MM.1S (cell line): ENCODE measurements around the gene PALD1.
A peak's percentile ranks its signal among the peaks of the same experiment; 100 is the strongest.

ENCODE experiments used
- DNase-seq: peaks from one replicate; pipeline ENCODE4 v3.0.0-alpha.2; 2015
- H2AFZ ChIP-seq: fragments of 300-600 bp; sonication (generic); 2 replicates; pipeline ENCODE4 v1.6.0; 2016; ENCODE audit warnings: antibody characterized with exemption, low read length
- H3F3A ChIP-seq: fragments of 300-600 bp; sonication (generic); 2 replicates; pipeline ENCODE4 v1.6.1; 2016; ENCODE audit warnings: mild to moderate bottlenecking, antibody characterized with exemption, low read length, moderate library complexity, mixed read lengths; ENCODE audit not compliant: insufficient read depth
- H3K27ac ChIP-seq: fragments of 300-600 bp; sonication (generic); 2 replicates; pipeline ENCODE4 v1.5.1; 2016; ENCODE audit warnings: mild to moderate bottlenecking, low read length
- H3K27me3 ChIP-seq: fragments of 300-600 bp; sonication (generic); replicated peaks from 2 replicates; pipeline ENCODE4 v1.6.0; 2016; ENCODE audit warnings: low read length; ENCODE audit not compliant: insufficient read depth
- H3K36me3 ChIP-seq: fragments of 300-600 bp; sonication (generic); replicated peaks from 2 replicates; pipeline ENCODE4 v1.6.1; 2016; ENCODE audit warnings: mild to moderate bottlenecking, low read length, mixed read lengths; ENCODE audit not compliant: insufficient read depth
- H3K4me1 ChIP-seq: fragments of 300-600 bp; sonication (generic); 2 replicates; pipeline ENCODE4 v1.6.1; 2016; ENCODE audit warnings: low read length, mixed read lengths
- H3K4me2 ChIP-seq: fragments of 300-600 bp; sonication (generic); 2 replicates; pipeline ENCODE4 v1.6.0; 2016; ENCODE audit warnings: low read depth, low read length
- H3K4me3 ChIP-seq: fragments of 300-600 bp; sonication (generic); 2 replicates; pipeline ENCODE4 v1.5.1; 2016; ENCODE audit warnings: low read length, mixed read lengths
- H3K79me2 ChIP-seq: fragments of 300-600 bp; sonication (generic); 2 replicates; pipeline ENCODE4 v1.6.1; 2016; ENCODE audit warnings: mixed run types, low read length, mixed read lengths
- H3K9ac ChIP-seq: fragments of 300-600 bp; sonication (generic); 2 replicates; pipeline ENCODE4 v1.6.1; 2016; ENCODE audit warnings: low read length, mixed read lengths
- H3K9me2 ChIP-seq: fragments of 300-600 bp; sonication (generic); replicated peaks from 2 replicates; pipeline ENCODE4 v1.6.1; 2016; ENCODE audit warnings: mild to moderate bottlenecking, low read length, mixed read lengths; ENCODE audit not compliant: insufficient read depth
- H3K9me3 ChIP-seq: fragments of 300-600 bp; sonication (generic); replicated peaks from 2 replicates; pipeline ENCODE4 v1.6.1; 2016; ENCODE audit warnings: mild to moderate bottlenecking, low read length, mixed read lengths; ENCODE audit not compliant: insufficient read depth
- H4K20me1 ChIP-seq: fragments of 300-600 bp; sonication (generic); 2 replicates; pipeline ENCODE4 v1.6.1; 2016; ENCODE audit warnings: mild to moderate bottlenecking, low read length, moderate library complexity, mixed read lengths; ENCODE audit not compliant: insufficient read depth
- EZH2 ChIP-seq: fragments of 300-600 bp; sonication (generic); optimal IDR thresholded peaks from 2 replicates; pipeline ENCODE3; 2017; ENCODE audit warnings: low read depth, mild to moderate bottlenecking, antibody characterized with exemption, low read length, mixed read lengths
- EZH2phosphoT487 ChIP-seq: fragments of 300-600 bp; sonication (generic); IDR thresholded peaks from 2 replicates; pipeline ENCODE4 v1.6.1; 2018; ENCODE audit warnings: antibody characterized with exemption, low read length
- TF ChIP-seq, protein P1 (sequence below): fragments of 300-600 bp; sonication (generic); IDR thresholded peaks from 2 replicates; pipeline ENCODE4 v1.5.1; 2016; ENCODE audit warnings: antibody characterized with exemption, low read length, mixed read lengths

The PALD1 gene

DNA sequence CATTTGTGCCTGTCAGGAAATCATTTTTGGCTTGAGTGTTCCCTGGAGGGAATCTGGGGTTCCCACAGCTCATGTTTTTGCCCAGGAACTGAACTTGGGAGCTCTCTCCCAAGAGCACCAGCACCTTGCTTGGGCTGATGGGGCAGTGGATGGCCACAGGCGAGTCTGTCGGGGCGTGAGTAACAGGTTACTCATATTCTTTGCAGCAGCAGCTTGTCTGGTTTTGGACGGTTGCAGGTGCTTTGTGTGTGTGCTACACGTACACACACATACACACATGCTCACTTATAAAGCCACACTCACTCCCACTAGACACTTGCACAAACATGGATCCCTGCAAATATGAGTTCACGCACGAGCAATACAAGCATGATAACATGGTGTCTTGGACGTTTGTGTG, 2.9 kb upstream of the PALD1 start:
- no peak overlapping the region for H3K4me2 ChIP-seq

DNA sequence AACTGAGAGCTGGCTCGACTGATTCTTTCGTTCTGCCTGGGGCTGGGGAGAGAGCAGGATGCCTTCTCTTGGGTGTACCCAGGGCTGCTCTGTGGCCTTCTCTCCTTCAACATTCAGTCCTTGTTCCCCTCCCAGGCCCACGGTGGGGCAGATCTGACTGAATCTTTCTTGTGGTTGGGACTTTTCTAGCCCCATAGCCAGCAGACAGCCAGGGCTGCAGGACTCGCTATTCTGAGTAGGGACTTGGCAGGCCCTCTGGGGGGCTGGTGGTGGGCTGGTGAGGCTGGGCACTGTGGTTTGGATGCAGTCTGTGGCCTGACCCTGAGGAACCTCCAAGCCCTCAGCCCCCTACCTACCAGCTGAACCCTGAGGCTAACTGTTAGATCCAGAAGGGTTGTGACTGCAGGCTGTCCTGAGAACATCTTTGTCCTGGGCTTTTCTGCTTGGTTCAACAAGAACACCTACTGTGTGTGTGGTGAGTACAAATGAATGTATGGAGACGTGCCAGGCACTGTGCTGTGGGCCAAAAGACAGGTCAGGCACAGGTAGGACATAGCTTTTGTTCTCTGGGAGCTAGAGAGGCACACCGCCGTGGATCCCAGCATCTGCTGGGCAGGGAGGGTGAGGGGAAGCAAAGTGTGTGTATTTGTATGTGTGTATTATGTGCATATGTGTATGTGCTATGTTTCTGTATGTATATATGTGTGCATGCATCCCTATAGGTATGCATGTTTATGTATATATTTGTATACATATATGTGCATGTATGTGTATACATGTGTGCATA, 2.1 kb upstream of the PALD1 start:
- no peaks in the 10 kb centered on the region for H3K36me3 ChIP-seq
- H3K4me2 ChIP-seq: no peak overlapping the region
- H3F3A ChIP-seq: peaks cover 42% of the 10 kb centered on the region
- no peak overlapping the region for H3K4me3 ChIP-seq
- peaks cover 27% of the 10 kb centered on the region for H3K79me2 ChIP-seq
- DNase-seq: no peak
- H3K27me3 ChIP-seq: no peaks in the 10 kb centered on the region
- H4K20me1 ChIP-seq: no peaks in the 10 kb centered on the region
- no peak overlapping the region for H3K27ac ChIP-seq
- TF ChIP-seq, protein P1, sequence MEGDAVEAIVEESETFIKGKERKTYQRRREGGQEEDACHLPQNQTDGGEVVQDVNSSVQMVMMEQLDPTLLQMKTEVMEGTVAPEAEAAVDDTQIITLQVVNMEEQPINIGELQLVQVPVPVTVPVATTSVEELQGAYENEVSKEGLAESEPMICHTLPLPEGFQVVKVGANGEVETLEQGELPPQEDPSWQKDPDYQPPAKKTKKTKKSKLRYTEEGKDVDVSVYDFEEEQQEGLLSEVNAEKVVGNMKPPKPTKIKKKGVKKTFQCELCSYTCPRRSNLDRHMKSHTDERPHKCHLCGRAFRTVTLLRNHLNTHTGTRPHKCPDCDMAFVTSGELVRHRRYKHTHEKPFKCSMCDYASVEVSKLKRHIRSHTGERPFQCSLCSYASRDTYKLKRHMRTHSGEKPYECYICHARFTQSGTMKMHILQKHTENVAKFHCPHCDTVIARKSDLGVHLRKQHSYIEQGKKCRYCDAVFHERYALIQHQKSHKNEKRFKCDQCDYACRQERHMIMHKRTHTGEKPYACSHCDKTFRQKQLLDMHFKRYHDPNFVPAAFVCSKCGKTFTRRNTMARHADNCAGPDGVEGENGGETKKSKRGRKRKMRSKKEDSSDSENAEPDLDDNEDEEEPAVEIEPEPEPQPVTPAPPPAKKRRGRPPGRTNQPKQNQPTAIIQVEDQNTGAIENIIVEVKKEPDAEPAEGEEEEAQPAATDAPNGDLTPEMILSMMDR: no peak
- no peak for TF ChIP-seq EZH2
- TF ChIP-seq EZH2phosphoT487: no peak
- H3K4me1 ChIP-seq: peaks cover 25% of the 10 kb centered on the region
- no peaks in the 10 kb centered on the region for H3K9me3 ChIP-seq
- H3K9me2 ChIP-seq: no peaks in the 10 kb centered on the region
- H2AFZ ChIP-seq: no peak overlapping the region
- no peak overlapping the region for H3K9ac ChIP-seq

More for the DNA sequence above, 2.9 kb upstream of the PALD1 start:
- Histone ChIP-seq H3K9me3 (no peaks in the 10 kb centered on the region), H3K4me3 (no peak overlapping the region), H3K9ac (no peak overlapping the region), H3F3A (peaks cover 39% of the 10 kb centered on the region), H3K79me2 (peaks cover 19% of the 10 kb centered on the region), H3K27ac (no peak overlapping the region), H3K27me3 (no peaks in the 10 kb centered on the region), H3K4me1 (peaks cover 17% of the 10 kb centered on the region), H3K36me3 (no peaks in the 10 kb centered on the region), H2AFZ (no peak overlapping the region), H3K9me2 (no peaks in the 10 kb centered on the region), H4K20me1 (no peaks in the 10 kb centered on the region)
- DNase-seq: no peak
- TF ChIP-seq EZH2: no peak
- TF ChIP-seq EZH2phosphoT487: no peak
- TF ChIP-seq, protein P1: no peak

DNA sequence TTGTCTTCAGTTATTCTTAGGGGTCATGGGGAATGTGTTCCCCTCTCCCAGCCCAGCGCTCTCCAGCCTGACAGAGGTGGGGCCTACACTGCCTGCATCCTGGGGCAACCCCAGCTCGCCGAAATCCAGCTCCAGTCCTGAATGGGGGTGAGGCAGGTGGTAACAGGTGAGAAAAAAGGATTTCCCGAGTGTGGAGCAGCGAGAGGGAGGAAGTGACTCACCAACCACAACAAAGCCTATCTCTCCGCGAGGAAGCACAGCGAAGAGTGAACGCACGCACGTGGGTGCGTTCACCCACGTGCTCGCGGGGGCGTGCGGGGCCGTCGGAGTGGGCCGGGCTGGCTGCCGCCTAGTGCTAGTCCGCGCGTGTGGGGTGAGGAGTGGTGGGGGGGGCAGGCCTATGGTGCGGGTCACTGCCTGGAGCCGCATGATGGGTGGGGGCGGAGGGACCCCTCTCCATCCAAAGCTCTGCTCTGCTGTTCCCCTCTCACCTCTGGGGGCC, 855 bp upstream of the PALD1 start:
- Histone ChIP-seq H2AFZ (peak overlapping the region; percentile 70), H4K20me1 (no peaks in the 10 kb centered on the region), H3K27me3 (no peaks in the 10 kb centered on the region), H3K4me3 (peak overlapping the region; percentile 98), H3F3A (peaks cover 48% of the 10 kb centered on the region), H3K4me1 (peaks cover 34% of the 10 kb centered on the region), H3K9ac (peak overlapping the region; percentile 98), H3K27ac (peak overlapping the region; percentile 94; the same call in 1 of the 2 replicates), H3K36me3 (no peaks in the 10 kb centered on the region), H3K9me3 (no peaks in the 10 kb centered on the region), H3K79me2 (peaks cover 40% of the 10 kb centered on the region), H3K9me2 (no peaks in the 10 kb centered on the region), H3K4me2 (peak overlapping the region; percentile 97)
- peak; percentile 85 for DNase-seq
- TF ChIP-seq, protein P1: no peak
- TF ChIP-seq EZH2phosphoT487 (no peak), EZH2 (no peak)
